ENCODE data around the gene KIF1C. TPM values are rescaled to one million over a fixed set of nuclear protein-coding genes. Genes with fewer than 3 reads are reported as not detected.

KIF1C gene
- total RNA-seq, 4 donors from 2014 or later, result 87.6 to 140 (median 100) TPM

GRCh38 chr17:5031365-5032082 is 33.8 kb downstream of the KIF1C start:
- DNase-seq (ENCODE audit: low spot score in 2 of 2), result peak; percentile 76 to 95
- intact Hi-C loops (cut with DNase I; ENCODE audit: low total_unique reads), result no loop called here
- WGBS, 2 donors, result 3 to 5% methylated on average over 26 to 44 of the region's 48 CpGs

DNA sequence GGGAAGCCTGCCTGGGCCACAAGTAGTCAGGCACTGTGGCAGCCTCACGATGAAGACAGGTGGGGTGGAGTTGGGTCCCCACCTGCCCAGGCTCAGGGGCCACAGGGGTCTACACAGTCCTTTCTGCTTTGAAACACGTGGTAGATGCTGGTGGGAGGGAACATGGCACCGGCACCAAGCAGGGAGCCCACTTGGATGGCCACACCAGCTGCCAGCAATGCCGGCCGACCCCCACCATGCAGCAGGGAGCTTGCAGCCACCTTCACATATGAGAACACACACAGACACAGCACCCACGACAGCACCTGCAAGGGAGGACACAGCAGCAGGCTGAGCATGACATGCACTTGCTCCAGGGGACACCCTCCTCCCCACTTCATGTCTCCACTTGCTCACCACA is 35.1 kb downstream of the KIF1C start:
- intact Hi-C loops (cut with DNase I; ENCODE audit: low total_unique reads), result no loop called here
- no peak overlapping the region for H3K4me3 ChIP-seq (ENCODE audit: low read depth, poor library complexity, severe bottlenecking)
- TF ChIP-seq CTCF (IDR thresholded peaks at IDR 0.05), result no peak
- no peak for TF ChIP-seq POLR2A (IDR thresholded peaks at IDR 0.05)
- 81 to 86% methylated on average over 3 to 5 of the region's 6 CpGs for WGBS, 2 donors
- no peak for DNase-seq (ENCODE audit: low spot score in 2 of 2)

More at GRCh38 chr17:5031365-5032082, 33.8 kb downstream of the KIF1C start:
- TF ChIP-seq POLR2A (IDR thresholded peaks at IDR 0.05), result no peak
- peak in 1 of 3 donors; percentile 28 for TF ChIP-seq CTCF (IDR thresholded peaks at IDR 0.05)
- H3K4me3 ChIP-seq (ENCODE audit: low read depth, poor library complexity, severe bottlenecking), result no peak overlapping the region

- no peak overlapping the region for H3K4me3 ChIP-seq (ENCODE audit: low read depth, poor library complexity, severe bottlenecking)
- 79 to 80% methylated on average over 10 to 13 of the region's 13 CpGs for WGBS, 2 donors
- no peak for DNase-seq (ENCODE audit: low spot score in 2 of 2)
- intact Hi-C loops (cut with DNase I; ENCODE audit: low total_unique reads), result no loop called here
- TF ChIP-seq POLR2A (IDR thresholded peaks at IDR 0.05) (no peak), CTCF (IDR thresholded peaks at IDR 0.05) (no peak)
Measured at GRCh38 chr17:5033352-5034015, 35.7 kb downstream of the KIF1C start.

DNA sequence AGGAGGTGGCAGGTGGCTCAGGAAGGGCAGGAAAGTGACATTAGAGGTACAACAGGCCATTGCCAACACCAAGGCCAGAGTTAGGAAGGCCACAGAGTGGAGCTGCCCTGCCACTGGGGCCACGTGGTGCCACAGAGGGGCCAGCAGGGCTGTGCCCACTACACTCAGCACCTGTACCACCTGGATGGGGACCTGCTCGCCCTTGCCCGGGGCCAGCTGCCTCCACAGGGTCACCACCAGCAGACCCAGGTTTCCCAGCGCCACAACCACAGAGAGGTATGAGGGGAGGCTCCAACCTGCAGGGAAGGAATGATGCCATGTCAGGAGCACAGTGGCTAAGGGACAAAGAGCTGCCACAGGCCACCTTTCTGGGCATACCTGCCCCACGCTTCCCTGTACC is 36.3 kb downstream of the KIF1C start:
- DNase-seq (ENCODE audit: low spot score in 2 of 2), result no peak
- H3K4me3 ChIP-seq (ENCODE audit: low read depth, poor library complexity, severe bottlenecking), result no peak overlapping the region
- intact Hi-C loops (cut with DNase I; ENCODE audit: low total_unique reads), result no loop called here
- no peak for TF ChIP-seq POLR2A (IDR thresholded peaks at IDR 0.05)
- TF ChIP-seq CTCF (IDR thresholded peaks at IDR 0.05), result no peak
- WGBS, 2 donors, result 78 to 84% methylated on average over 5 of the region's 5 CpGs

GRCh38 chr17:5034651-5035050 is 36.9 kb downstream of the KIF1C start:
- intact Hi-C loops (cut with DNase I; ENCODE audit: low total_unique reads), result no loop called here
- TF ChIP-seq POLR2A (IDR thresholded peaks at IDR 0.05) (no peak), CTCF (IDR thresholded peaks at IDR 0.05) (no peak)
- no peak overlapping the region for H3K4me3 ChIP-seq (ENCODE audit: low read depth, poor library complexity, severe bottlenecking)
- DNase-seq (ENCODE audit: low spot score in 2 of 2), result no peak
- WGBS, 2 donors, result 62 to 72% methylated on average over 14 of the region's 14 CpGs
